Activated naive CD4-positive, alpha-beta T cell (primary cell): ENCODE data around the gene LTA4H.

Source experiments
- DNase-seq, 4 experiments: peaks; one replicate each; lab custom pipeline; 2025; lab: John Stamatoyannopoulos, UW

LTA4H gene

DNA sequence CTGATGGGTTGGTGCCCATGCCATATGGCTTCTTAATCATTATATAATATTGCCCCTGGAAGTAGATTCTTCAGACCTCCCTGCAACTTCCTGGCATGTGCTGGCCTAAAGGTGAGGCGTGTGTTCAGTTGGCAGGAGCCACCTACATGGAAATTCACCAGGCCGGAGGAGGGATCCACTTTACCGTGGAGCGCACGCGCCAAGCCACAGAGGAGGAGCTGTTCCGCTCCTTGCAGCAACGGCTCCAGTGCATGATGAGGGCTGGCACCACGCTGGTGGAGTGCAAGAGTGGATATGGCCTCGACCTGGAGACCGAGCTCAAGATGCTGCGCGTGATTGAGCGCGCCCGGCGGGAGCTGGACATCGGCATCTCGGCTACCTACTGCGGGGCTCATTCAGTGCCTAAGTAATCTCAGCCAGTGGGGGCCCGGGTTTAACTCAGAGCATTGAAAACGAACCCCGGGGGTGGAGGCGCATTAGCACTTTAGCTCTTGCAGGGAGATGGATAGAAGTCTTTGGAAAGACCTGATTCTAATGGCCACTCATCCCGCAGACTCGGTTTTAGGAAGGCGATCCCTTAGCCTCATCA lies 78.7 kb downstream of the LTA4H start:
- no peak for DNase-seq

DNA sequence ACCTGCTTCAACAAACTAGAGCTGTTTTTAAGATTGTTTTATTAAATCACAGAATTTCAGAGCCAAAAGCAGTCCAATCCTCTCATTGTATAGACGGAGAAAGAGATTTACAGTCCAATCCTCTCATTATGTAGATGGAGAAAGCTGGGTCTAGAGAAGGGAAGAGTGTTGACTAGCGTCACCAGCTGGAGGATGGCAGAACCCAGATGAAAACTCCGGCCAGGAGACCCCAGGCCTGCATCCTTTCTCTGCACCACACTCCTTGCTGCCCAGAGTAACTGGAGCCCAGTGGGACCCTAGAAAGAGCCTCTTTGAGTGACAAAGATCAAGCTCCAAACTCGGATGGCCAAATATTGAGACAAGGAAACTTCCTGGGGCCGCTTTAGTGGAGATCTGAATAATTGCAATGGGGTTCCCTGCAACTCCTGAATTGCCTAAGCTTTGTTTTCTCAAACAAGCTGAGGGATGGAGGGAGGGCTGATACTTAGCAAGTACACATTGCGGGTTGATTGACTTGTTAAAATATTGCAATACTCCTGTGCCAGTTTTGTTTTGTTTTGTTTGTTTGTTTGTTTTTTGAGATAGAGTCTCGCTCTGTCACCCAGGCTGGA lies 79.7 kb downstream of the LTA4H start:
- no peak for DNase-seq

DNA sequence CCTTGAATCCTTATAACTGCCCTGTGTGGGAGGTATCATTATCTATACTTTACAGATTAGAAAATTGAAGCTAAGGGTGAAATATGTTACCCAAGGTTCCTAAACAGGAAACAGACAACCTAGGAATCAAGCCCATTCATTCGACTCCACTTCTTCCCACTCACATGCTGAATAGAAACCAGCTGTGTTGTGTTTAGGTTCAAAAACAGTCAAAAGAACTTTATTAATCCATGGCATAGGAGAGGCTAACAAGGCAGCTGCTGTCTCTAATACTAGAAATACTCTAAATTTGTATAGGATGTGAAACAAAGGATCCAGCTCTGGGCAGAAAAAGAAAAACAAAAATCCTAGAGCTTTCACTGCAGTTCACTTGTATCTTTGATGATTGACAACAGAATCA lies 82.4 kb downstream of the LTA4H start:
- no peak for DNase-seq

DNA sequence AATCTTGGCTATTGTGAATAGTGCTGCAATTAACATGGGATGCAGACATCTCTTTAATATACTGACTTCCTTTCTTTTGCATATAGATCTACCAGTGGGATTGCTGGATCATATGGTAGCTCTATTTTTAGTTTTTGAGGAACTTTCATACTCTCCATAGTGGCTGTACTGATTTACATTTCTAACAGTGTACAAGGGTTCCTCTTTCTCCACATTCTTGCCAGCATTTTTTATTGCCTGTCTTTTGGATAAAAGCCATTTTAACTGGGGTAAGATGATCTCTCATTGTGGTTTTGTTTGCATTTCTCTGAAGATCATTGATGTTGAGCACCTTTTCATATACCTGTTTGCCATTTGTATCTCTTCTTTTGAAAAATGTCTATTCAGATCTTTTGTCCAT lies 83.9 kb downstream of the LTA4H start:
- DNase-seq: no peak
